ENCODE data around the gene CCDC127.
"Not testable (repeated sequence)": the region's sequence is repeated elsewhere in the genome, so short reads cannot be mapped to it uniquely, and the experiment has no call there.

The CCDC127 gene, protein sequence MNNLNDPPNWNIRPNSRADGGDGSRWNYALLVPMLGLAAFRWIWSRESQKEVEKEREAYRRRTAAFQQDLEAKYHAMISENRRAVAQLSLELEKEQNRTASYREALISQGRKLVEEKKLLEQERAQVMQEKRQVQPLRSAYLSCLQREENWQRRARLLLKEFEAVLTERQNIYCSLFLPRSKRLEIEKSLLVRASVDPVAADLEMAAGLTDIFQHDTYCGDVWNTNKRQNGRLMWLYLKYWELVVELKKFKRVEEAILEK

DNA sequence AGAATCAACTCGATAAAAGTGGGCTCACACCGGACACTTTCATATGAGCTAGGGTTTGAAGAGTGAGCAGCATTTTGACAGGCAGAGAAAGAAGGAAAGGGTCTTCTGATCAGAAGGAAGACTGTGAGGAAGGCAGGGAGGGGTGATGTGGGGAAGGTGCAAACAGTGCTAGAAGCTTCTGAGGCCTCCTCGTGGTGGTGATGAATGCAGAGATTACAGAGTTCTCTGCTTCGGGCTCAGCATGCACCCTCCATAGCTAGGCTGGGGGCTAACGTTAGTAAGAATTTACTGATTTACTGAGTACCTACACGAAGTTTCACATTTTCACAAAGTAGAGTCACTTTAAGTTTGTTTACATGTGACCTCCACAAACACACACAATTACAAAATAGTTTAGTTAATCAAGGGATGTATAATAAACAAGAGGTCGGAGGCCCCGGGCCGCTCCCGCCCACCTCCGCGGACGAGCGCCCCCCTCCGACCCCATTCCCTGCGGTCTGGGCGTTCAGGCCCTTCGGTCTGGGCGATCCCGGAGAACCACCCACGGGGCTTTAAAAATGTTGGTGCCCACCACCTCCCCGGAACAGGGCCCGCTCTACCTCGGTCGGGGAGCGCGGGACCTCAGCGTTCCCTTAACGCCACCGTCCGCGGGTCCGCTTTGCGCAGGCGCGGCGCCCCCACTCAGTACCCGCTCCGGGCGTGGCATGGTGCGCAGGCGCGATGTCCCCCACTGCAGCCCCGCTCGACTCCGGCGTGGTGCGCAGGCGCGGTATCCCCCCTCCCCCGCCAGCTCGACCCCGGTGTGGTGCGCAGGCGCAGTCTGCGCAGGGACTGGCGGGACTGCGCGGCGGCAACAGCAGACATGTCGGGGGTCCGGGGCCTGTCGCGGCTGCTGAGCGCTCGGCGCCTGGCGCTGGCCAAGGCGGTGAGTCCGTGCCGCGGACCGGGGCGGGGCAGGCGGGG is at the start of gene CCDC127, which contains the start of gene SDHA:
Gene CCDC127 (minus strand): TSS at position 660 of the 963 bp plus-strand sequence. CDS start 1,304 bp downstream, outside the sequence.
Gene SDHA (plus strand): TSS at position 827 of the 963 bp plus-strand sequence. CDS start 36 bp downstream, at position 863.
- ATAC-seq = peak; percentile 87

DNA sequence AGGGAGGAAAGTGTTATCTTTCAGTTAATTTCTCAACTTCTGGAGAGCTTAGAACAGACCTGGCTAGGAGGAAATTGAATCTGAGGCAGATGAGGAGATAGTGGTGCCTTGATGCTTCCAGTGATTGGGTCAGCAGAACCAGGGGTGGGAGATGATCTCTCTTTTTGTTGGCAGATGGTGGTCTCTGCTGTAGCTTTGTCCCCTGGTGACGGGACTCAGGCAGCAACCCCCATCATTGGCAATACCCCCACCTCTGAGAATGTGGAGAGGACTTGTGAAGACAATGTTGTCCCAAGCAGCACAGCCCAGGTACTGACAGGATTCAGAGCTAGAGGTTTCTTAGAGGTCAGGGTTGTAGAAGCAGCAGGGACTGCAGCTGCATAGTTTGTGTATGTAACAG is 49.8 kb upstream of the CCDC127 start:
- DNase-seq = no peak
- no peak for ATAC-seq

More for the DNA sequence above, at the start of gene CCDC127, which contains the start of gene SDHA:
- peak; percentile 99 for DNase-seq

DNA sequence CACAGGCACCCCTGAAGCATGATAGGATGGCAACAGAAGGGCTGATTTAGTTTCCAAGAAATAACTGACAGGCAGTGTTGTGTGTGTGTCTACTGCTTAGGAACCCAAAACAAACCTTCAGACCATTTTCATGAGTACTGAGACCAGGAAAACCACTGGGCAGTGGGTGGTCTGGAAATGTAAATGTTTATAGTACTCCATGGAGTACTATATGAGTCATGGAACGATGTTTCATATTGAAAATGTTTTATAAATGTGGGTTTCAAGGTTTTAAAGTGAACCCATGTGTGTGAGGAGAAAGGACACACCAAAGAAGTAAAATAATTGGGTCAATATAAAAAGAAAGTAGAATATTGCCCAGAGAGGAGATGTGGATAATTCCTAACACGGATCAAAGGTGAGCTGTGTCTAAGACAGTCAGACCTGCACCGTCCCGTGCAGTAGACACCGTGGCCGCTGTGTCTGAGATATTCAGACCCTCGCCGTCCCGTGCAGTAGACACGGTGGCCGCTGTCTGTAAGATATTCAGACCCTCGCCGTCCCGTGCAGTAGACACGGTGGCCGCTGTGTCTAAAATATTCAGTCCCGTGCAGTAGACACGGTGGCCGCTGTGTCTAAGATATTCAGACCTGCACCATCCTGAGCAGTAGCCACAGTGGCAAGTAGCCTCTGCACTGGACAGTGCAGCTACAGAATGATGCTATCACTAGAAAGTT is 48.5 kb upstream of the CCDC127 start:
- not testable (repeated sequence) for DNase-seq, ATAC-seq

DNA sequence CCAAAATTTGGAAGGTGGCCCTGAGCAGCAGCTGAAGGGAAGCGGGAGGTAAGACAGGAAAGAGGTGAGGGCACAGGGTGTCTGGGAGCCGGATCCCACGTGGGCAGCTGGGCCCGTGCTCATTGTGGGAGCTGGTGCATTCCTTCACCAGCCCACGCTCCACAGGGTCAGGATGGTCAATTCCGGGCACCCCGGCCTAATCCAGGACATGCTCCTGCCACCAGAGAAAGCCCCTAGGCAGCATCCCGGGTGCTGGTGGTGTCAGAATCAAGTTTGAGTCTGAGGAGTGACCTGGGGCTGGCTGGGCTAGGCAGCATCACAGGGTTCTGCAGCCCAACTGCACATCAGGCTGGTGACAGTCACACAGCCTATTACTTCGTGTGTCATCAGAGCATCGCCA is 46.4 kb upstream of the CCDC127 start:
- no peak for ATAC-seq
- no peak for DNase-seq

DNA sequence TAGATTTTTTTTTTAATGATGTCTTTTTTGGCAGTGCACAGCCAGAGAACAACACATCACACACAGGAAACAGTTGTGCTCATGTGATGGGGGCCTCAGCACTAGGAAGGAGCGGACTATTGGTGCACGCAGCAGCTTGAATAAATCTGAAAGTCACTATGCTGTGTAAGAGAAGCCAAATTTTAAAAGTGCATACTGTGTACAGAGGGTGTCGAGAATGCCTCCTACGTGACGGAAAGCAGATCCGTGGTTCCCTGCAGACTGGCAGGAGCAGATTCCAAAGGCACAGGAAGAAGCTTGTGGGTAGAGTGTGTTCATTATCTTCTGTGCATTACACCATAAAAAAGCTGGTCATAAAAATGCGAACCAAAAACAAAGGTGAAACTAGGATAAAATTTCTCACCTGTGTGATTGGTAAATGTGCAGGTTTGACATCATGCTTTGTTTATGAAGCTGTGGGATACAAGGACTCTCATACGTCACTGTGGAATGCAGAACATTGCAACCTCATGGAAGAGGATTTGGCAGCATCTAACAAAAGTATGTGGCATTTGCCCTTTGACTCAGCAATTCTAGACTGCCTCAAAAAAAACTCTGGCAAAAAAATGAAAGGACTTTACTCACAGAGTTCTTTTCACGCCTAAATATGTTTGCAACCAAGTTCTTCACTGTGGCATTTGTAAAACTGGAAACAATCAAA is 45.5 kb upstream of the CCDC127 start:
- DNase-seq, ATAC-seq: not testable (repeated sequence)

DNA sequence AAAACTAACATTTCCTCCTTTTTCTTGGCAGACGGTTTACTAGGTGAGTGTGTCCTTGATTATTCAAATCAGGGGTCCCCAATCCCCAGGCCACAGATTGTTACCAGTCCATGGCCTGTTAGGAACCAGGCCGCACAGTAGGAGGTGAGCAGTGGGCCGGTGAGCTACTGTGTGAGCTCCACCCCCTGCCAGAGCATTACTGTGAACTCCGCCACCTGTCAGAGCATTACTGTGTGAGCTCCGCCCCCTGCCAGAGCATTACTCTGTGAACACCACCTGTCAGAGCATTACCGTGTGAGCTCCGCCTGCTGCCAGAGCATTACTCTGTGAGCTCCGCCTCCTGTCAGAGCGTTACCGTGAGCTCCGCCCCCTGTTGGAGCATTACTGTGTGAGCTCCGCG is 39.2 kb upstream of the CCDC127 start:
- no peak for ATAC-seq
- no peak for DNase-seq

DNA sequence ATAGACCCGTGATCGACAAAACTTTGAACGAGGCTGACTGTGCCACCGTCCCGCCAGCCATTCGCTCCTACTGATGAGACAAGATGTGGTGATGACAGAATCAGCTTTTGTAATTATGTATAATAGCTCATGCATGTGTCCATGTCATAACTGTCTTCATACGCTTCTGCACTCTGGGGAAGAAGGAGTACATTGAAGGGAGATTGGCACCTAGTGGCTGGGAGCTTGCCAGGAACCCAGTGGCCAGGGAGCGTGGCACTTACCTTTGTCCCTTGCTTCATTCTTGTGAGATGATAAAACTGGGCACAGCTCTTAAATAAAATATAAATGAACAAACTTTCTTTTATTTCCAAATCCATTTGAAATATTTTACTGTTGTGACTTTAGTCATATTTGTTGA is 38.4 kb upstream of the CCDC127 start:
- not testable (repeated sequence) for DNase-seq, ATAC-seq

DNA sequence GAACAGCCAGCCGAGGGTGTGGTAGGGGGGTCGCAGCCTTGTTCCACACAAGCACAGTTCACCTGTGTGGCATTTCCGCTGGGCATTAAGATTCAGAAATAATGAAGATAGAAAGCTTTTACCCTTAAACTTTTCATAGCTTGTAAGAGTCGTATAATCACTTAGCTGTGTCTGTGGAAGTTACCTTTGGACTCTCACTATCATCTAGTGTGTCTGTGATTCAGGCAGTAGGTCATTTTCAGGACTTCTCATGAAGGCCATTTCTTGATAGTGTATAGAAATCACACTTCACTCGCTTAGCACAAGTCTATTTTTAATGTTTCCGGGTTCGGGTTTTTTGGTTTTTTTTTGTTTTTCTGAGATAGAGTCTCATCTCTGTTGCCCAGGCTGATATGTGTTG is 37.2 kb upstream of the CCDC127 start:
- not testable (repeated sequence) for ATAC-seq, DNase-seq

DNA sequence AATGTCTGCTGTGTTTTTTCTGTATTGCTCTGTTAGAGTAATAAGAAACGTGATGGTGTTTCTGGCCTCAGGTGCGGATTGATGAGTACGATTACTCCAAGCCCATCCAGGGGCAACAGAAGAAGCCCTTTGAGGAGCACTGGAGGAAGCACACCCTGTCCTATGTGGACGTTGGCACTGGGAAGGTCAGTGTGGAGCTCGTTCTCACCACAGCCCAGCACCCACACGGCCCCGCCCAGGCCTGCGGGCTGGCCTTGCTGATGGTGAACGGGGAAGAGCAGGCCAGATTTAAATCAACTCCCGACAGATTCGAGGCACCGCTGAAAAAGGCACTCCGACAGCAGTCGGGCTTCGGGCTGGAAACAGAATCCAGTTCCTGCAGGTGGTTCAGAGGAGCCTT is 36.4 kb upstream of the CCDC127 start:
- ATAC-seq, DNase-seq: not testable (repeated sequence)

DNA sequence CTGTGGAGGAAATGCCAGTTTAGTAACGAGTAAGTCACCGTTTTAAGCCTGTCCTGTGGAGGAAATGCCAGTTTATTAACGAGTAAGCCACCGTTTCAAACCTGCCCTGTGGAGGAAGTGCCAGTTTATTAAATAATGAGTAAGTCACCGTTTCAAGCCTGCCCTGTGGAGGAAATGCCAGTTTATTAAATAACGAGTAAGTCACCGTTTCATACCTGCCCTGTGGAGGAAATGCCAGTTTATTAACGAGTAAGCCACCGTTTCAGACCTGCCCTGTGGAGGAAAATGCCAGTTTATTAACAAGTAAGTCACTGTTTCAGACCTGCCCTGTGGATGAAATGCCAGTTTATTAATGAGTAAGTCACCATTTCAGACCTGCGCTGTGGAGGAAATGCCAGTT is 34.6 kb upstream of the CCDC127 start:
- DNase-seq (no peak), ATAC-seq (no peak)

DNA sequence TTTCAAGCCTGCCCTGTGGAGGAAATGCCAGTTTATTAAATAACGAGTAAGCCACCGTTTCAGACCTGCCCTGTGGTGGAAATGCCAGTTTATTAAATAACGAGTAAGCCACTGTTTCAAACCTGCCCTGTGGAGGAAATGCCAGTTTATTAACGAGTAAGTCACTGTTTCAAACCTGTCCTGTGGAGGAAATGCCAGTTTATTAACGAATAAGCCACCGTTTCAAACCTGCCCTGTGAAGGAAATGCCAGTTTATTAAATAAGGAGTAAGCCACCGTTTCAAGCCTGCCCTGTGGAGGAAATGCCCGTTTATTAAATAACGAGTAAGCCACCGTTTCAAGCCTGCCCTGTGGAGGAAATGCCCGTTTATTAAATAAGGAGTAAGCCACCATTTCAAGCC is 34.0 kb upstream of the CCDC127 start:
- ATAC-seq, DNase-seq: not testable (repeated sequence)

DNA sequence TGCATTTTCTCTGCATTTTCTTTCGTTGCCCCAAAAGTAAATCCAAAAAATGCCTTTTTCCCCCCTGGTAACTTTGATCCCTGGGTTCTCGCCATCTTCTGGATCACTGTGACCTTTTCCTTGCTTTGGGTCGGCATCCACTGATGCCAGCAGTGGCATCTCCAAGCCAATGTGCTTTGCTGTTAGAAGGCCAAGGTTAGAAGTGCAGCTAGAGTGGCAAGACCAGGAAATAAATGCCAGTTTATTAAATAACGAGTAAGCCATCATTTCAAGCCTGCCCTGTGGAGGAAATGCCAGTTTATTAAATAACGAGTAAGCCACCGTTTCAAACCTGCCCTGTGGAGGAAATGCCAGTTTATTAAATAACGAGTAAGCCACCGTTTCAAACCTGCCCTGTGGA is 33.6 kb upstream of the CCDC127 start:
- not testable (repeated sequence) for ATAC-seq, DNase-seq

DNA sequence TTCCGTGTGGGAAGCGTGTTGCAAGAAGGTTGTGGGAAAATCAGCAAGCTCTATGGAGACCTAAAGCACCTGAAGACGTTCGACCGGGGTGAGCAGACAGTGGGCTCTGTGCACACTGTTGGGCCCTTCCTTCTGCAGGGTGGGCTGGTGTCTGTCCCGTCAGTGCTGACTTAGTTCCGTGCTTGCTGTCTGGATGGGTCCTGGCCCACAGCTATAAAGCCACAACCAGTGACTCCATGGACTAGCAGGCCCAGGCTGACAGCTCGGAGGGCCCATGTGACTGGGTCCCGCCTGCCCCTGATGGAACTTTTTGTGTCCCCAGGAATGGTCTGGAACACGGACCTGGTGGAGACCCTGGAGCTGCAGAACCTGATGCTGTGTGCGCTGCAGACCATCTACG is 33.1 kb upstream of the CCDC127 start:
- not testable (repeated sequence) for DNase-seq, ATAC-seq

DNA sequence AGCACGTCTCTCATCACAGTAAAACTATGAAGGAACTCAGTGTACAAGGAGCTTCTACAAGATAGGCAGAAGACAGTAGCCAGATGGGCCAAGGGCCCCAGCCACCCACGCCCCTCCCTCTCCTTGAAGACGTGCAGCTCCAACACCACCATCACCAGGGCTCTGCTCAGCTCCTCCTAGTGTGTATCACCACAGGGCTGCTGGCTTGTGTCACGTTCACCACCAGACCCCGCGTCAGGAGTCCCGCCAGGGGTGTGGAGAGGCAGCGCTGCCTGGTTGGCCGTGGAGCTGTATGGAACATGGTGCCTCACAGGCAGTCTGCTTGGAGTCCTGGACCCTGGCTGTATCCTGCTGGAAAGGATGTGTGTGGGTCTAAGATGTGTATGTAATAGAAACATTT is 32.4 kb upstream of the CCDC127 start:
- ATAC-seq, DNase-seq: not testable (repeated sequence)

DNA sequence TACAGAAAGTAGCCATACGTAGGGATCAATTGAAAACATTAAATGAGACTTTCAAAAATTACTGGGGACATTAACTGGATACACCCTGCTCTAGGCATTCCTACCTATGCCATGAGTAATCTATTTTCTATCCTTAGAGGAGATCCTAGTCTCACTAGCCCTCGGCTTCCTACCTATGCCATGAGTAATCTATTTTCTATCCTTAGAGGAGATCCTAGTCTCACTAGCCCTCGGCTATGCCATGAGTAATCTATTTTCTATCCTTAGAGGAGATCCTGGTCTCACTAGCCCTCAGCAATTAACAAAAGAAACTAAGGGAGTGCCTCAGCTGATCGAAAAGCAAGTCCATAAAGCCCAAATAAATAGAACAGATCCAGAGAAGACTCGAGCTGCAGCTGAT is 27.8 kb upstream of the CCDC127 start:
- ATAC-seq, DNase-seq: not testable (repeated sequence)

DNA sequence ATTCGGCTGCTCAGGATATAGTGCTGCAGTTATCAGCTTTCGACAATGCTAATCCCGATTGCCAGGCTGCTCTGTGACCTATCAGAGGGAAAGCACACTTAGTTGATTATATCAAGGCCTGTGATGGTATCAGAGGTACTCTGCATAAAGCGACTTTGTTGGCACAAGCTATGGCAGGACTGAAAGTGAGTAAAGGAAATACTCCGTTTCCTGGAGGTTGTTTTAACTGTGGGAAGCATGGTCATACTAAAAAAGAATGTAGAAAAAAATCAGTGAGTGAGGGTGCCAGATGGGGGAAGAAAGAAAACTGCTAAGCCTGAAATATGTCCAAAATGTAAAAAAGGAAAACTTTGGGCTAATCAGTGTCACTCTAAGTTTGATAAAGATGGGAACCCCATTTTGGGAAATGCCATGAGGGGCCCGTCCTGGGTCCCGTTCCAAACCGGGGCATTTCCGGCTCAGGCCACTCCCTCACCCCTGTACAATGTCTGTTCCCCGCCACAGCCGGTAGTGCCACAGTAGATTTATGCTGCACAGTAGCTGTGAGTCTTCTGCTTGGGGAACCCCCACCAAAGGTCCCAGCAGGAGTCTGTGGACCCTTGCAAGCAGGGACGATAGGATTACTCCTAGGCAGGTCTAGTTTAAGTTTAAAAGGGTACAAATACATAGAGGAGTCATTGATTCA is 25.9 kb upstream of the CCDC127 start:
- not testable (repeated sequence) for ATAC-seq, DNase-seq

DNA sequence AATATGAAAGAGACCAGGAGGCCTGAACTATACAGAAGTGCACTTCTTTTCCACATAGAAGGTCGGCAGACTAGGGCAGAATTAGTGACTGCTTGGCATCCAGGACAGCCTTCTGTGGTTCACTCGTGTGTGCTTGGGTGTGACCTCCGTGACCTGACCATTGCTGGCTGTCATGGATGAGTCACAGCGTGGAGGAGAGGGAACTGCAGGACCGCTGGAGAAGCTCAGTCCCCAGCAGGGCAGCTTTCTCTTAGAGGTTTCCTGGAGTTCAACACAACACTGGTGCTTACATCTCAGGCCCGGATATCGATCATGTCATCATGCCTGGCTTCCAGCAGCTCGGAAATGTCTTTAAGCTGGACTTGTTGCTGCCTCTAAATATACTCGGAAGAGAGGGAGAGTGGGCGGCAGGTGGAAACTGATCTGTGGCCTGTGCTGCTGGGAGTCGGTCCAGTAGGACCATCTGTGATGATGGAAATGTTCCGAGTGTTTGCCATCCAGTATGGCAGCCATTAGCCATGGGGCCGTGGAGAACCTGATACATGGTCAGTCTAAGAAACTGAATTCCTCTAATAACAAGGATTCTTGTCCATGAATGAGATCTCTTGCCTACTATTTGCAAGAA is 23.2 kb upstream of the CCDC127 start:
- ATAC-seq, DNase-seq: not testable (repeated sequence)

DNA sequence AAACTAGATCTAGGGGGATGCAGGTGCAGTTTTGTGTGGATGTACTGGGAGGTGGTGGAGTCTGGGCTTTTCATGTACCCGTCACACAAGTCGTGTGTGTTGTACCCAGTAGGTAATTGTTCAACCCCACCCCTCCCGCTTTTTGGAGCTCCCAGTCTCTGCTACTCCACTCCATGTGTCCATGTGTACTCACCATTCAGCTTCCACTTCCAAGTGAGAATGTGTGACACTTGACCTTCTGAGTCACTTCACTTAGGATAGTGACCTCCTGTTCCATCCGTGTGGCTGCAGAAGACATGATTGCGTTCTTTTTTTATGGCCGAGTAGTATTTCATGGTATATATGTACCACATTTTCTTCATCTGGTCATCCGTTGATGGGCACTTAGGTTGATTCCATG is 22.6 kb upstream of the CCDC127 start:
- DNase-seq, ATAC-seq: not testable (repeated sequence)

DNA sequence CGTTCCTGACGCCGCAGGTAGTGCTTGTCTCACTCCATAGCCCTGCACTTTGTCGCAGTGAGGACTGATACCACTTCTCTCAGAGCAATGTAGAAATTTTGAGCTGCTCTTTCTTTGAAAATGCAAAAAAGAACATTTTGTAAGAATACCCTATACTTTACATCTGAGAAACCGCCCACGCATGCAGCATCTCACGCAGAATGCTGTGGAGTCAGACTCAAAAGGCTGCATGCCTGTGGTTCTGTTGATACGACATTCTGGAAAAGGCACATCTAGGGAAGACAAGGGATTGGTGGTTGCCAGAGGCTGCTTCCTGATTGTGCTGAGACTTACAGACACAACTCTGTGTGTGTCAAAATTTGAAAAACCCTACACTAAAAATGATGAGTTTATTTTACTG is 20.0 kb upstream of the CCDC127 start:
- not testable (repeated sequence) for DNase-seq, ATAC-seq

DNA sequence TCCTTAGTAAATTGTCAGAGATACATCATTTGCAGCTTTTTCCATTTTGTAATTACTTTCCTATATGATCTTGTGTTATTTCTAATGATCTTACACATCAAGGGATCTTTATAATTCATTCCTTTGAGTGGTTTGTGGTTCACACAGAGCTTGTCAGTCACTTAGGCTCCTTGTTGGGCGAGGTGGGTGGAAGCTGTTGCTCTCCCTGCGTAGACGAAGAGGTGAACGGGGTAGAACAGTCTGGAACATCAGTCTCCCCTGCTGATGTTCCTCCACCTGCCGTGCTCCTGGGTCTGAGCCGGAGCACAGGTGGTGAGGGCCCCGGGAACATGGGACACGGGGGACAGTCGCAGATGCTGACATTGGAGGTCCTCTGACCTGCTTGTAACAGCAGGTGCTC is 17.6 kb upstream of the CCDC127 start:
- DNase-seq, ATAC-seq: not testable (repeated sequence)

Data from stimulated activated naive CD8-positive, alpha-beta T cell treated with anti-CD3 and anti-CD28 coated beads, Interleukin-15, Interleukin-2, amounts not matched to agents 100 U/mL and 50 U/mL, for 24 hours (primary cell).